ENCODE data around the gene RDH13. TPM values are rescaled to one million over a fixed set of nuclear protein-coding genes. Genes with fewer than 3 reads are reported as not detected.

The RDH13 gene
- total RNA-seq, 1 experiment from 2014 or later = 39.5 TPM

- Mint-ChIP-seq H3K4me3 (no peak overlapping the region), H3K9me3 (peaks cover 3% of the 10 kb centered on the region), H3K36me3 (peaks cover 3% of the 10 kb centered on the region), H3K27me3 (ENCODE audit: low read depth) (no peaks in the 10 kb centered on the region), H3K4me1 (no peaks in the 10 kb centered on the region), H3K27ac (no peak overlapping the region)
- ATAC-seq (no peak), DNase-seq (ENCODE audit: low spot score) (no peak)
- ChIA-PET POLR2A (no interaction called here), CTCF (interaction anchor here (0.9 kb wide), 1 partner anchor 150 kb away, joined by 5 read pairs; no protein-coding TSS in a partner anchor)
- TF ChIP-seq ZNF121 (CRISPR knock-in tag; IDR thresholded peaks at IDR 0.05) (peak; percentile 91), ZNF232 (CRISPR knock-in tag; IDR thresholded peaks at IDR 0.05) (no peak), SP1 (CRISPR knock-in tag; conservative IDR thresholded peaks at IDR 0.05) (no peak), IRF1 (CRISPR knock-in tag; IDR thresholded peaks at IDR 0.05) (no peak)
Observed at GRCh38 chr19:55031178-55031577, 31.8 kb downstream of the RDH13 start.

GRCh38 chr19:55028757-55029156 is 34.2 kb downstream of the RDH13 start:
- DNase-seq (ENCODE audit: low spot score) (no peak), ATAC-seq (no peak)
- Mint-ChIP-seq H3K4me3 (no peak overlapping the region), H3K4me1 (no peaks in the 10 kb centered on the region), H3K9me3 (peaks cover 6% of the 10 kb centered on the region), H3K27me3 (ENCODE audit: low read depth) (no peaks in the 10 kb centered on the region), H3K27ac (no peak overlapping the region), H3K36me3 (peaks cover 12% of the 10 kb centered on the region)
- ChIA-PET CTCF (interaction anchor here (1.0 to 1.4 kb wide), 3 partner anchors 9 to 147 kb away, joined by 3 to 8 read pairs (median 4); partner anchors contain the start of gene GP6), POLR2A (no interaction called here)
- TF ChIP-seq TEAD1 (CRISPR knock-in tag; IDR thresholded peaks at IDR 0.05) = no peak
- TF ChIP-seq ZBTB21 (CRISPR knock-in tag; IDR thresholded peaks at IDR 0.05; ENCODE audit: borderline replicate concordance) = no peak
- TF ChIP-seq ZBTB43 (CRISPR knock-in tag; IDR thresholded peaks at IDR 0.05) = no peak
- no peak for TF ChIP-seq ZNF671 (CRISPR knock-in tag; IDR thresholded peaks at IDR 0.05)
- TF ChIP-seq SOX15 (CRISPR knock-in tag; IDR thresholded peaks at IDR 0.05) = no peak
- TF ChIP-seq OVOL2 (CRISPR knock-in tag; IDR thresholded peaks at IDR 0.05; ENCODE audit: borderline replicate concordance) = no peak
- no peak for TF ChIP-seq CREM (CRISPR knock-in tag; IDR thresholded peaks at IDR 0.05)
- no peak for TF ChIP-seq PRRX2 (CRISPR knock-in tag; IDR thresholded peaks at IDR 0.05)
- no peak for TF ChIP-seq JUN (CRISPR knock-in tag; IDR thresholded peaks at IDR 0.05)
- TF ChIP-seq ATF3 (CRISPR knock-in tag; conservative IDR thresholded peaks at IDR 0.05) = no peak
- TF ChIP-seq GABPB1 (CRISPR knock-in tag; IDR thresholded peaks at IDR 0.05) = no peak
- TF ChIP-seq ZNF425 (CRISPR knock-in tag; conservative IDR thresholded peaks at IDR 0.05) = no peak
- no peak for TF ChIP-seq PRDM15 (CRISPR knock-in tag; IDR thresholded peaks at IDR 0.05)
- TF ChIP-seq CDX4 (CRISPR knock-in tag; IDR thresholded peaks at IDR 0.05; ENCODE audit: borderline replicate concordance) = no peak
- TF ChIP-seq JAZF1 (CRISPR knock-in tag; IDR thresholded peaks at IDR 0.05) = no peak
- no peak for TF ChIP-seq SP1 (CRISPR knock-in tag; conservative IDR thresholded peaks at IDR 0.05)
- TF ChIP-seq ELF4 (CRISPR knock-in tag; IDR thresholded peaks at IDR 0.05; ENCODE audit: low read depth) = no peak
- TF ChIP-seq ZNF396 (CRISPR knock-in tag; IDR thresholded peaks at IDR 0.05; ENCODE audit: borderline replicate concordance) = no peak
- no peak for TF ChIP-seq FOXJ3 (CRISPR knock-in tag; IDR thresholded peaks at IDR 0.05; ENCODE audit: borderline replicate concordance)
